ENCODE data around the gene CCL4L2.
"Not testable (repeated sequence)": the region's sequence is repeated elsewhere in the genome, so short reads cannot be mapped to it uniquely, and the experiment has no call there.

Gene CCL4L2

GRCh38 chr17:36222967-36223366, 12.1 kb downstream of the CCL4L2 start:
- H3K9me3 ChIP-seq (ENCODE audit: control insufficient read depth, low read length); H3K4me3 ChIP-seq (ENCODE audit: insufficient read depth, low read depth, low read length); H3K36me3 ChIP-seq (ENCODE audit: control insufficient read depth, insufficient read depth, low read length); H3K4me1 ChIP-seq (ENCODE audit: control insufficient read depth, insufficient read depth, low read length); H3K27ac ChIP-seq (ENCODE audit: insufficient read depth, low read depth, low read length, poor library complexity, severe bottlenecking); H3K27me3 ChIP-seq (ENCODE audit: control insufficient read depth, insufficient read depth, low read length, poor library complexity, severe bottlenecking): not testable (repeated sequence)
- WGBS, 2 experiments: 92 to 95% methylated on average over 12 of the region's 12 CpGs

GRCh38 chr17:36229644-36230043, 18.8 kb downstream of the CCL4L2 start:
- no CpG with 5 or more reads among the region's 5 CpGs for WGBS, 2 experiments
- not testable (repeated sequence) for H3K9me3 ChIP-seq (ENCODE audit: control insufficient read depth, low read length); H3K4me1 ChIP-seq (ENCODE audit: control insufficient read depth, insufficient read depth, low read length); H3K4me3 ChIP-seq (ENCODE audit: insufficient read depth, low read depth, low read length); H3K27ac ChIP-seq (ENCODE audit: insufficient read depth, low read depth, low read length, poor library complexity, severe bottlenecking); H3K27me3 ChIP-seq (ENCODE audit: control insufficient read depth, insufficient read depth, low read length, poor library complexity, severe bottlenecking); H3K36me3 ChIP-seq (ENCODE audit: control insufficient read depth, insufficient read depth, low read length)

GRCh38 chr17:36242046-36242445, 31.2 kb downstream of the CCL4L2 start:
- not testable (repeated sequence) for H3K27ac ChIP-seq (ENCODE audit: insufficient read depth, low read depth, low read length, poor library complexity, severe bottlenecking); H3K27me3 ChIP-seq (ENCODE audit: control insufficient read depth, insufficient read depth, low read length, poor library complexity, severe bottlenecking); H3K4me3 ChIP-seq (ENCODE audit: insufficient read depth, low read depth, low read length); H3K4me1 ChIP-seq (ENCODE audit: control insufficient read depth, insufficient read depth, low read length); H3K36me3 ChIP-seq (ENCODE audit: control insufficient read depth, insufficient read depth, low read length); H3K9me3 ChIP-seq (ENCODE audit: control insufficient read depth, low read length)
- WGBS, 2 experiments: no CpG with 5 or more reads among the region's 4 CpGs
